ENCODE data around the gene CAMK1D. TPM values are rescaled to one million over a fixed set of nuclear protein-coding genes. Genes with fewer than 3 reads are reported as not detected.

The CAMK1D gene
- polyA plus RNA-seq, 1 donor (not counting 4 experiments of a cell fraction or from before 2014, with no cell fraction given), result 0.76 TPM

GRCh38 chr10:12463459-12463838 is 114.1 kb downstream of the CAMK1D start:
- FAIRE-seq, result no peak
- dilution Hi-C loops (cut with MboI; ENCODE audit: extremely low pct_ligation_motif_present, low sequenced_read_pairs), result loop anchor here (25.0 kb wide), 1 partner anchor 199 kb away; no protein-coding TSS in a partner anchor

GRCh38 chr10:12465385-12466136 is 116.2 kb downstream of the CAMK1D start:
- no peaks in the 10 kb centered on the region for H3K4me1 ChIP-seq (ENCODE audit: control insufficient read depth, extremely low read depth, insufficient read depth, low read length)
- H4K20me1 ChIP-seq (ENCODE audit: control insufficient read depth, extremely low read depth, insufficient read depth, low read length), result no peaks in the 10 kb centered on the region
- no peaks in the 10 kb centered on the region for H3K27me3 ChIP-seq (ENCODE audit: control insufficient read depth, extremely low read depth, insufficient read depth, low read length)
- DNase-seq (ENCODE audit: low read depth, low spot score) (no peak), FAIRE-seq (no peak)
- no peak overlapping the region for H3K9ac ChIP-seq (ENCODE audit: control insufficient read depth, extremely low read depth, insufficient read depth, low read length)
- TF ChIP-seq CTCF (optimal IDR thresholded peaks at IDR 0.05 in 1 of 3, IDR thresholded peaks at IDR 0.05 in 1 of 3, conservative IDR thresholded peaks at IDR 0.05 in 1 of 3; ENCODE audit: extremely low read depth in 1 of 3, insufficient read depth in 2 of 3, low read length in 3 of 3), result no peak
- TF ChIP-seq EZH2 (IDR thresholded peaks at IDR 0.05; ENCODE audit: low read length), result no peak
- dilution Hi-C loops (cut with MboI; ENCODE audit: extremely low pct_ligation_motif_present, low sequenced_read_pairs), result loop anchor here (25.0 kb wide), 1 partner anchor 197 kb away; no protein-coding TSS in a partner anchor
- no peak overlapping the region for H2AFZ ChIP-seq (ENCODE audit: control insufficient read depth, low read length)
- H3K79me2 ChIP-seq (ENCODE audit: control insufficient read depth, insufficient read depth, low read length), result no peaks in the 10 kb centered on the region
- no peak overlapping the region for H3K27ac ChIP-seq (ENCODE audit: control insufficient read depth, insufficient read depth, low read length)
- H3K9me3 ChIP-seq (ENCODE audit: control insufficient read depth, low read depth, low read length), result no peaks in the 10 kb centered on the region
- no peaks in the 10 kb centered on the region for H3K36me3 ChIP-seq (ENCODE audit: control insufficient read depth in 2 of 2, extremely low read depth in 1 of 2, insufficient read depth in 2 of 2, low read length in 2 of 2)
- no peaks in the 10 kb centered on the region for H3K9me1 ChIP-seq (ENCODE audit: control insufficient read depth, extremely low read depth, insufficient read depth, low read length)
- no peak overlapping the region for H3K4me3 ChIP-seq (ENCODE audit: control insufficient read depth in 2 of 3, extremely low read depth in 1 of 3, insufficient read depth in 2 of 3, low read depth in 1 of 3, low read length in 3 of 3)
- no peak overlapping the region for H3K4me2 ChIP-seq (ENCODE audit: control insufficient read depth, extremely low read depth, insufficient read depth, low read depth, low read length)

More at GRCh38 chr10:12463459-12463838, 114.1 kb downstream of the CAMK1D start:
- H3K27me3 ChIP-seq (ENCODE audit: control insufficient read depth, extremely low read depth, insufficient read depth, low read length), result no peaks in the 10 kb centered on the region
- no peak overlapping the region for H3K4me2 ChIP-seq (ENCODE audit: control insufficient read depth, extremely low read depth, insufficient read depth, low read depth, low read length)
- TF ChIP-seq EZH2 (IDR thresholded peaks at IDR 0.05; ENCODE audit: low read length), result no peak
- TF ChIP-seq CTCF (optimal IDR thresholded peaks at IDR 0.05 in 1 of 3, IDR thresholded peaks at IDR 0.05 in 1 of 3, conservative IDR thresholded peaks at IDR 0.05 in 1 of 3; ENCODE audit: extremely low read depth in 1 of 3, insufficient read depth in 2 of 3, low read length in 3 of 3), result no peak
- no peaks in the 10 kb centered on the region for H3K9me3 ChIP-seq (ENCODE audit: control insufficient read depth, low read depth, low read length)
- no peak overlapping the region for H3K27ac ChIP-seq (ENCODE audit: control insufficient read depth, insufficient read depth, low read length)
- H3K79me2 ChIP-seq (ENCODE audit: control insufficient read depth, insufficient read depth, low read length), result no peaks in the 10 kb centered on the region
- H3K36me3 ChIP-seq (ENCODE audit: control insufficient read depth in 2 of 2, extremely low read depth in 1 of 2, insufficient read depth in 2 of 2, low read length in 2 of 2), result no peaks in the 10 kb centered on the region
- H3K4me1 ChIP-seq (ENCODE audit: control insufficient read depth, extremely low read depth, insufficient read depth, low read length), result no peaks in the 10 kb centered on the region
- no peak overlapping the region for H2AFZ ChIP-seq (ENCODE audit: control insufficient read depth, low read length)
- no peak overlapping the region for H3K9ac ChIP-seq (ENCODE audit: control insufficient read depth, extremely low read depth, insufficient read depth, low read length)
- no peaks in the 10 kb centered on the region for H3K9me1 ChIP-seq (ENCODE audit: control insufficient read depth, extremely low read depth, insufficient read depth, low read length)
- no peak for DNase-seq (ENCODE audit: low read depth, low spot score)
- no peak overlapping the region for H3K4me3 ChIP-seq (ENCODE audit: control insufficient read depth in 2 of 3, extremely low read depth in 1 of 3, insufficient read depth in 2 of 3, low read depth in 1 of 3, low read length in 3 of 3)
- no peaks in the 10 kb centered on the region for H4K20me1 ChIP-seq (ENCODE audit: control insufficient read depth, extremely low read depth, insufficient read depth, low read length)

Measured in keratinocyte (primary cell).